Neural progenitor cell (in vitro differentiated cells): ENCODE data around the gene ADAMTS18. TPM values are rescaled to one million over a fixed set of nuclear protein-coding genes. Genes with fewer than 3 reads are reported as not detected.

ENCODE experiments used
- DNase-seq: peaks from one replicate; pipeline ENCODE4 v3.0.0-alpha.2; 2016; ENCODE audit warnings: low spot score
- H2AFZ ChIP-seq: fragments of 200-600 bp; sonication (generic); replicated peaks from 2 replicates; pipeline ENCODE4 v1.6.1; 2016; ENCODE audit warnings: antibody characterized with exemption
- H3F3A ChIP-seq: fragments of 200-600 bp; sonication (generic); 2 replicates; pipeline ENCODE4 v1.6.1; 2016; ENCODE audit warnings: antibody characterized with exemption, low read depth
- H3K27ac ChIP-seq: fragments of 200-600 bp; sonication (generic); 2 replicates; pipeline ENCODE4 v1.5.1; 2016; ENCODE audit warnings: mild to moderate bottlenecking
- H3K27me3 ChIP-seq: fragments of 200-600 bp; sonication (generic); 2 replicates; pipeline ENCODE4 v1.6.1; 2016; ENCODE audit warnings: mild to moderate bottlenecking, moderate library complexity
- H3K36me3 ChIP-seq: fragments of 200-600 bp; sonication (generic); 2 replicates; pipeline ENCODE4 v1.5.1; 2016
- H3K4me1 ChIP-seq: fragments of 200-600 bp; sonication (generic); 2 replicates; pipeline ENCODE4 v1.6.1; 2016; ENCODE audit warnings: mixed run types
- H3K4me2 ChIP-seq: fragments of 200-600 bp; sonication (generic); 2 replicates; pipeline ENCODE4 v1.6.1; 2016
- H3K4me3 ChIP-seq: fragments of 200-600 bp; sonication (generic); 2 replicates; pipeline ENCODE4 v1.5.1; 2016
- H3K79me2 ChIP-seq: fragments of 200-600 bp; sonication (generic); 2 replicates; pipeline ENCODE4 v1.6.1; 2016; ENCODE audit warnings: low read depth
- H3K9ac ChIP-seq: fragments of 200-600 bp; sonication (generic); 2 replicates; pipeline ENCODE4 v1.6.1; 2016
- H3K9me3 ChIP-seq: fragments of 200-600 bp; sonication (generic); 2 replicates; pipeline ENCODE4 v1.5.1; 2016; ENCODE audit warnings: low read depth
- H4K20me1 ChIP-seq: fragments of 200-600 bp; sonication (generic); 2 replicates; pipeline ENCODE4 v1.6.1; 2016; ENCODE audit warnings: low read depth
- H3K27ac Mint-ChIP-seq: 3 replicates; pipeline ENCODE4 v1.8.0; 2021; ENCODE audit warnings: mixed read lengths
- H3K27me3 Mint-ChIP-seq: 2 replicates; pipeline ENCODE4 v1.8.0; 2022; ENCODE audit warnings: low read depth, mild to moderate bottlenecking, inconsistent platforms, moderate library complexity, mixed read lengths; ENCODE audit not compliant: insufficient read depth
- H3K36me3 Mint-ChIP-seq: 3 replicates; pipeline ENCODE4 v1.8.0; 2021; ENCODE audit warnings: mixed read lengths
- H3K4me1 Mint-ChIP-seq: 3 replicates; pipeline ENCODE4 v1.8.0; 2021; ENCODE audit warnings: mixed read lengths
- H3K4me3 Mint-ChIP-seq: 3 replicates; pipeline ENCODE4 v1.8.0; 2021; ENCODE audit warnings: mild to moderate bottlenecking, moderate library complexity, mixed read lengths
- H3K9me3 Mint-ChIP-seq: 3 replicates; pipeline ENCODE4 v1.8.0; 2020; ENCODE audit warnings: mixed read lengths
- EZH2 ChIP-seq: fragments of 200-600 bp; sonication (generic); IDR thresholded peaks from 2 replicates; pipeline ENCODE4 v1.6.1; 2017; ENCODE audit warnings: antibody characterized with exemption, mild to moderate bottlenecking, moderate library complexity
- EZH2phosphoT487 ChIP-seq: fragments of 200-600 bp; sonication (generic); IDR thresholded peaks from 2 replicates; pipeline ENCODE4 v1.6.1; 2017; ENCODE audit warnings: antibody characterized with exemption
- total RNA-seq: library from RNA; depleted of rRNA; stranded (reverse); fragments of >200 nt; gene quantifications from 2 replicates; pipeline ENCODE4 v1.2.3, GENCODE V29; 2015; ENCODE audit warnings: low replicate concordance
- TF ChIP-seq, protein P1 (sequence below): fragments of 200-600 bp; sonication (generic); IDR thresholded peaks from 2 replicates; pipeline ENCODE4 v1.5.1; 2017; ENCODE audit warnings: antibody characterized with exemption, mild to moderate bottlenecking

Gene ADAMTS18
- total RNA-seq, 1 donor from 2014 or later = 1.9 TPM

DNA sequence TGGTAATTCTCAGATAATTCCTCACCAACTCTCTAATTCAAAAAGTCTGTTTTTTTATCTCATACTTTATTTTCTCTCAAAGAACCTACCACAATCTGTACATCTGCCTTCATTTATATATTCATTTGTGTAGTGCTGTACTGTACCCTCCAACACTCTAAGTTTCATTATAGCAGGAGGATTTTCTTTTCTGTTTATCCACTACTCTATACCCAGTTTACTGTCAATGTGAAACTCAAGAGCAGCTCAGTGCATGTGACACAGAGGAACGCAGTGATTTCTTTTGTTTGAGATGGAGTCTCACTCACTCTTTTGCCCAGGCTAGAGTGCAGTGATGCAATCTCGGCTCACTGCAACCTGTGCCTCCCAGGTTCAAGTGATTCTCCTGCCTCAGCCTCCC, 117.8 kb downstream of the ADAMTS18 start:
- H3K27me3 Mint-ChIP-seq = no peaks in the 10 kb centered on the region
- no peaks in the 10 kb centered on the region for H3K79me2 ChIP-seq
- H3F3A ChIP-seq = no peaks in the 10 kb centered on the region
- no peak for DNase-seq
- no peak overlapping the region for H3K9ac ChIP-seq
- H3K4me1 Mint-ChIP-seq = no peaks in the 10 kb centered on the region
- no peaks in the 10 kb centered on the region for H3K4me1 ChIP-seq
- H3K4me3 ChIP-seq = no peak overlapping the region
- no peak overlapping the region for H3K27ac ChIP-seq
- no peaks in the 10 kb centered on the region for H3K9me3 ChIP-seq
- H2AFZ ChIP-seq = no peak overlapping the region
- no peaks in the 10 kb centered on the region for H3K9me3 Mint-ChIP-seq
- H3K36me3 Mint-ChIP-seq = peaks cover 2% of the 10 kb centered on the region
- no peaks in the 10 kb centered on the region for H3K27me3 ChIP-seq
- TF ChIP-seq EZH2 (no peak), EZH2phosphoT487 (no peak)
- TF ChIP-seq, protein P1, sequence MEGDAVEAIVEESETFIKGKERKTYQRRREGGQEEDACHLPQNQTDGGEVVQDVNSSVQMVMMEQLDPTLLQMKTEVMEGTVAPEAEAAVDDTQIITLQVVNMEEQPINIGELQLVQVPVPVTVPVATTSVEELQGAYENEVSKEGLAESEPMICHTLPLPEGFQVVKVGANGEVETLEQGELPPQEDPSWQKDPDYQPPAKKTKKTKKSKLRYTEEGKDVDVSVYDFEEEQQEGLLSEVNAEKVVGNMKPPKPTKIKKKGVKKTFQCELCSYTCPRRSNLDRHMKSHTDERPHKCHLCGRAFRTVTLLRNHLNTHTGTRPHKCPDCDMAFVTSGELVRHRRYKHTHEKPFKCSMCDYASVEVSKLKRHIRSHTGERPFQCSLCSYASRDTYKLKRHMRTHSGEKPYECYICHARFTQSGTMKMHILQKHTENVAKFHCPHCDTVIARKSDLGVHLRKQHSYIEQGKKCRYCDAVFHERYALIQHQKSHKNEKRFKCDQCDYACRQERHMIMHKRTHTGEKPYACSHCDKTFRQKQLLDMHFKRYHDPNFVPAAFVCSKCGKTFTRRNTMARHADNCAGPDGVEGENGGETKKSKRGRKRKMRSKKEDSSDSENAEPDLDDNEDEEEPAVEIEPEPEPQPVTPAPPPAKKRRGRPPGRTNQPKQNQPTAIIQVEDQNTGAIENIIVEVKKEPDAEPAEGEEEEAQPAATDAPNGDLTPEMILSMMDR = no peak
- H3K4me3 Mint-ChIP-seq = no peak overlapping the region
- H4K20me1 ChIP-seq = no peaks in the 10 kb centered on the region
- H3K36me3 ChIP-seq = no peaks in the 10 kb centered on the region
- no peak overlapping the region for H3K27ac Mint-ChIP-seq
- no peak overlapping the region for H3K4me2 ChIP-seq

DNA sequence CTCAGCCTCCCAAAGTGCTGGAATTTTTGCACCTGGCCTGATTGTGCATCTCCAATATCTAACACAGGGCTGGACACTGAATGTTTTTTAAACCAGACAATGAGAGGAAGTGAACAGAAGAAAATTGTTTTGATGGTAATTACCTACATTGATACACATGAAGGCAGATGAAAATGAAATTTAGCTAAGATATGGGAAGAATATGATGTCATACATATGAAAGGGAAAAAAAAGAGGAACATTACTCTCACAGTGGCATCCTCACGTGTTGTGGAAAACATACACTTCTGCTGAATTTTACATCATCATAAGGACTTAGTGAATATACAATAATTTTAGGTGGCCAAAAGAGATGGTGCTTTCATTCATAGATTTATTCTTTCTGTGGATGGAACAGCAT, 124.0 kb downstream of the ADAMTS18 start:
- no peaks in the 10 kb centered on the region for H3K27me3 Mint-ChIP-seq
- Histone ChIP-seq H3F3A (no peaks in the 10 kb centered on the region), H3K79me2 (no peaks in the 10 kb centered on the region), H3K4me2 (no peak overlapping the region), H3K9ac (no peak overlapping the region), H3K9me3 (no peaks in the 10 kb centered on the region), H2AFZ (no peak overlapping the region), H3K4me1 (no peaks in the 10 kb centered on the region), H3K27ac (no peak overlapping the region), H3K4me3 (no peak overlapping the region), H3K27me3 (no peaks in the 10 kb centered on the region), H4K20me1 (no peaks in the 10 kb centered on the region), H3K36me3 (no peaks in the 10 kb centered on the region)
- peaks cover 5% of the 10 kb centered on the region for H3K4me1 Mint-ChIP-seq
- no peak for DNase-seq
- no peak overlapping the region for H3K4me3 Mint-ChIP-seq
- no peaks in the 10 kb centered on the region for H3K9me3 Mint-ChIP-seq
- H3K36me3 Mint-ChIP-seq = peaks cover 2% of the 10 kb centered on the region
- TF ChIP-seq EZH2 (no peak), EZH2phosphoT487 (no peak)
- TF ChIP-seq, protein P1 = no peak
- no peak overlapping the region for H3K27ac Mint-ChIP-seq

DNA sequence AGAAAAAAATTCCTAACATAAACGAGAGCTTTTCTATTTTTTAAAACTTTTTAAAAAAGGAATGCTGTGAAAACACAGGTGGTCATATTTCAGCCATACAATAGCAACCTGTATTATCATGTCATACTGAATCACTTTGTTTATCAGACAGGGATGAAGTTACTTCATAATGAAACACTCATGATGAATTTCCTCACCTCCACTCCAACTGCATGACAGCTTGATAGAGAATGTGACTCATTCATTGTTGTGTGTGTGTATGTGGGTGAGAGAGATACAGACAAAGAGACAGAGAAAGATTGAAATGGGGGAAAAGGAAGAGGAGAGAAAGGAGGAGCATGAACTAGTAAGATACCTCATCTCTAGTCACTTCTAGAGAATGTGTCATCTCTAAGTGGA, 126.7 kb downstream of the ADAMTS18 start:
- H3K9ac ChIP-seq = no peak overlapping the region
- Mint-ChIP-seq H3K36me3 (peaks cover 2% of the 10 kb centered on the region), H3K9me3 (no peaks in the 10 kb centered on the region), H3K4me3 (no peak overlapping the region), H3K4me1 (peaks cover 6% of the 10 kb centered on the region), H3K27ac (no peak overlapping the region), H3K27me3 (no peaks in the 10 kb centered on the region)
- no peaks in the 10 kb centered on the region for H3K27me3 ChIP-seq
- no peaks in the 10 kb centered on the region for H3K9me3 ChIP-seq
- no peak overlapping the region for H2AFZ ChIP-seq
- no peaks in the 10 kb centered on the region for H3K4me1 ChIP-seq
- H3K79me2 ChIP-seq = no peaks in the 10 kb centered on the region
- no peak overlapping the region for H3K27ac ChIP-seq
- no peaks in the 10 kb centered on the region for H3K36me3 ChIP-seq
- H3K4me3 ChIP-seq = no peak overlapping the region
- H3K4me2 ChIP-seq = no peak overlapping the region
- H3F3A ChIP-seq = no peaks in the 10 kb centered on the region
- TF ChIP-seq EZH2 (no peak), EZH2phosphoT487 (no peak)
- TF ChIP-seq, protein P1 = no peak
- no peak for DNase-seq
- no peaks in the 10 kb centered on the region for H4K20me1 ChIP-seq
